Dermis microvascular lymphatic vessel endothelial cell (primary cell): ENCODE results near the gene HTD2. TPM values are rescaled to one million over a fixed set of nuclear protein-coding genes. Genes with fewer than 3 reads are reported as not detected.
A peak's percentile ranks its signal among the peaks of the same experiment; 100 is the strongest.
"Not testable (repeated sequence)": the region's sequence is repeated elsewhere in the genome, so short reads cannot be mapped to it uniquely, and the experiment has no call there.

ENCODE experiments used
- DNase-seq, 2 donors: peaks; one replicate each; pipeline versions ENCODE4 v3.0.0 to v3.0.0-alpha.2; 2010; ENCODE audit warnings: low read depth in 2 of 2
- total RNA-seq: library from RNA; depleted of rRNA; stranded (reverse); fragments of >200 nt; gene quantifications from 2 replicates; pipeline ENCODE4 v1.2.1, GENCODE V29; 2014

Gene HTD2
- total RNA-seq, 1 donor from 2014 or later = 4.1 TPM

- DNase-seq = no peak
Observed at GRCh38 chr3:58331593-58332152, 25.4 kb downstream of the HTD2 start.

- DNase-seq = peak in 1 of 2 donors; percentile 84
Observed at GRCh38 chr3:58332575-58333188, 26.4 kb downstream of the HTD2 start, which contains the start of gene PXK. Gene PXK (plus strand): TSS chr3:58332892. CDS start chr3:58332989, 97 bp downstream.

GRCh38 chr3:58333206-58334012, 27.1 kb downstream of the HTD2 start:
- DNase-seq = peak in 1 of 2 donors; percentile 37

- DNase-seq = no peak
Observed at GRCh38 chr3:58334013-58334321, 27.6 kb downstream of the HTD2 start.

GRCh38 chr3:58334506-58334884, 28.2 kb downstream of the HTD2 start:
- no peak for DNase-seq

GRCh38 chr3:58335652-58335947, 29.3 kb downstream of the HTD2 start:
- no peak for DNase-seq

- DNase-seq = no peak
Observed at GRCh38 chr3:58336135-58336882, 30.0 kb downstream of the HTD2 start.

- DNase-seq = no peak
Observed at GRCh38 chr3:58337190-58337589, 30.9 kb downstream of the HTD2 start.

GRCh38 chr3:58339146-58339545, 32.8 kb downstream of the HTD2 start:
- not testable (repeated sequence) for DNase-seq

GRCh38 chr3:58340594-58341244, 34.4 kb downstream of the HTD2 start:
- DNase-seq = no peak

- no peak for DNase-seq
Observed at GRCh38 chr3:58341376-58341775, 35.1 kb downstream of the HTD2 start.

- DNase-seq = no peak
Observed at GRCh38 chr3:58342676-58343075, 36.4 kb downstream of the HTD2 start.

- DNase-seq = no peak
Observed at GRCh38 chr3:58345457-58345856, 39.1 kb downstream of the HTD2 start.

- no peak for DNase-seq
Observed at GRCh38 chr3:58346368-58346767, 40.0 kb downstream of the HTD2 start.

GRCh38 chr3:58347984-58348383, 41.7 kb downstream of the HTD2 start:
- no peak for DNase-seq

GRCh38 chr3:58349792-58350626, 43.7 kb downstream of the HTD2 start:
- DNase-seq = no peak

- DNase-seq = no peak
Observed at GRCh38 chr3:58350627-58351013, 44.3 kb downstream of the HTD2 start.

- no peak for DNase-seq
Observed at GRCh38 chr3:58351920-58352319, 45.6 kb downstream of the HTD2 start.

- DNase-seq = no peak
Observed at GRCh38 chr3:58352626-58353025, 46.3 kb downstream of the HTD2 start.

GRCh38 chr3:58353722-58354553, 47.6 kb downstream of the HTD2 start:
- DNase-seq = no peak
